ENCODE measurements around the gene DCP1A. TPM values are rescaled to one million over a fixed set of nuclear protein-coding genes. Genes with fewer than 3 reads are reported as not detected.

The DCP1A gene
- total RNA-seq, 4 donors from 2014 or later, result 20.9 to 30.6 (median 23.3) TPM

- Histone ChIP-seq H3K36me3 (peaks cover 32 to 35% of the 10 kb centered on the region in 2 donors), H3K27me3 (no peaks in the 10 kb centered on the region), H3K4me1 (peaks cover 53 to 74% of the 10 kb centered on the region in 2 donors), H3K9me3 (no peaks in the 10 kb centered on the region), H3K27ac (peak overlapping the region in 2 of 3 donors; percentile 72 to 85), H3K4me3 (replicated peaks in 1 of 3) (no peak overlapping the region)
- no peak for TF ChIP-seq CTCF (IDR thresholded peaks at IDR 0.05)
- TF ChIP-seq POLR2A (IDR thresholded peaks at IDR 0.05), result no peak
- 77 to 88% methylated on average over 8 of the region's 8 CpGs for WGBS, 2 donors
- no peak for DNase-seq
- intact Hi-C loops (cut with DNase I), result no loop called here
Measured at GRCh38 chr3:53243785-53244184, 103.6 kb downstream of the DCP1A start.

GRCh38 chr3:53243165-53243564 lies 104.2 kb downstream of the DCP1A start:
- H3K27me3 ChIP-seq, result no peaks in the 10 kb centered on the region
- intact Hi-C loops (cut with DNase I), result no loop called here
- peak overlapping the region in 2 of 3 donors; percentile 72 to 85 for H3K27ac ChIP-seq
- peak; percentile 33 to 42 for DNase-seq
- H3K4me1 ChIP-seq, result peaks cover 59 to 75% of the 10 kb centered on the region in 2 donors
- TF ChIP-seq CTCF (IDR thresholded peaks at IDR 0.05) (no peak), POLR2A (IDR thresholded peaks at IDR 0.05) (no peak)
- no peak overlapping the region for H3K4me3 ChIP-seq (replicated peaks in 1 of 3)
- peaks cover 37 to 38% of the 10 kb centered on the region in 2 donors for H3K36me3 ChIP-seq
- 53 to 55% methylated on average over 14 of the region's 14 CpGs for WGBS, 2 donors
- H3K9me3 ChIP-seq, result no peaks in the 10 kb centered on the region

- no peak overlapping the region for H3K4me3 ChIP-seq (replicated peaks in 1 of 3)
- H3K27me3 ChIP-seq, result no peaks in the 10 kb centered on the region
- intact Hi-C loops (cut with DNase I), result no loop called here
- peak overlapping the region in 2 of 3 donors; percentile 72 to 85 for H3K27ac ChIP-seq
- H3K4me1 ChIP-seq, result peaks cover 60 to 75% of the 10 kb centered on the region in 2 donors
- DNase-seq, result no peak
- 76 to 86% methylated on average over 3 of the region's 4 CpGs for WGBS, 2 donors
- no peaks in the 10 kb centered on the region for H3K9me3 ChIP-seq
- H3K36me3 ChIP-seq, result peaks cover 37 to 42% of the 10 kb centered on the region in 2 donors
- TF ChIP-seq POLR2A (IDR thresholded peaks at IDR 0.05) (no peak), CTCF (IDR thresholded peaks at IDR 0.05) (no peak)
Measured at GRCh38 chr3:53242642-53243041, 104.7 kb downstream of the DCP1A start.

- H3K36me3 ChIP-seq, result peaks cover 37 to 45% of the 10 kb centered on the region in 2 donors
- intact Hi-C loops (cut with DNase I), result no loop called here
Measured at GRCh38 chr3:53242155-53242554, 105.2 kb downstream of the DCP1A start.

More at GRCh38 chr3:53242155-53242554, 105.2 kb downstream of the DCP1A start:
- H3K4me1 ChIP-seq, result peaks cover 60 to 76% of the 10 kb centered on the region in 2 donors
- H3K27me3 ChIP-seq, result no peaks in the 10 kb centered on the region
- TF ChIP-seq CTCF (IDR thresholded peaks at IDR 0.05) (no peak), POLR2A (IDR thresholded peaks at IDR 0.05) (no peak)
- H3K9me3 ChIP-seq, result no peaks in the 10 kb centered on the region
- 84 to 93% methylated on average over 6 to 7 of the region's 7 CpGs for WGBS, 2 donors
- H3K4me3 ChIP-seq (replicated peaks in 1 of 3), result no peak overlapping the region
- H3K27ac ChIP-seq, result peak overlapping the region in 2 of 3 donors; percentile 72 to 85
- peak; percentile 64 to 68 for DNase-seq

Measured in thyroid gland (tissue), 4 donors.